Panc1 (cell line): ENCODE measurements around the gene PSMD12. TPM values are rescaled to one million over a fixed set of nuclear protein-coding genes. Genes with fewer than 3 reads are reported as not detected.
"Not testable (repeated sequence)": the region's sequence is repeated elsewhere in the genome, so short reads cannot be mapped to it uniquely, and the experiment has no call there.

ENCODE experiments used
- ATAC-seq: fragments of 200-7000 bp; cut with Tn5 transposase; 2 replicates; pipeline ENCODE4 v1.9.1; 2020; ENCODE audit warnings: mild to moderate bottlenecking, moderate library complexity
- BruUV-seq: library from RNA; stranded (reverse); fragments of 400-500 nt; replicated peaks from 2 replicates; lab custom pipeline; 2021; lab: Mats Ljungman, UMichigan
- CTCF ChIA-PET: fragments of 300-600 bp; sonication (Branson Sonifier 250); formaldehyde crosslinking; loops from one replicate; lab custom pipeline; 2022; ENCODE audit warnings: antibody characterized with exemption; lab: Charles Lee
- POLR2A ChIA-PET: fragments of 300-600 bp; sonication (Branson Sonifier 250); formaldehyde crosslinking; loops from one replicate; lab custom pipeline; 2022; ENCODE audit warnings: antibody characterized with exemption; lab: Charles Lee
- DNase-seq: peaks from one replicate; pipeline ENCODE4 v3.0.0-alpha.2; 2010; ENCODE audit warnings: low read depth, low spot score
- H3K27ac ChIP-seq: 2 replicates; pipeline ENCODE4 v1.5.1; 2011; ENCODE audit warnings: mild to moderate bottlenecking, low read length, inconsistent platforms
- H3K27me3 ChIP-seq: fragments of 200-500 bp; sonication (Bioruptor generic); 2 replicates; pipeline ENCODE4 v1.6.0; 2014; ENCODE audit warnings: low read length, inconsistent platforms; ENCODE audit not compliant: control insufficient read depth, insufficient read depth
- H3K36me3 ChIP-seq: fragments of 200-500 bp; sonication (Bioruptor generic); 2 replicates; pipeline ENCODE4 v1.5.1; 2014; ENCODE audit warnings: inconsistent platforms, mild to moderate bottlenecking, low read length, moderate library complexity; ENCODE audit not compliant: control insufficient read depth, insufficient read depth
- H3K4me1 ChIP-seq: 2 replicates; pipeline ENCODE4 v1.5.1; 2011; ENCODE audit warnings: inconsistent platforms, mild to moderate bottlenecking, low read length, moderate library complexity; ENCODE audit not compliant: control insufficient read depth, insufficient read depth
- H3K4me3 ChIP-seq, 2 experiments: 2 replicates each; pipeline ENCODE4 v1.5.1; 2011 to 2012; ENCODE audit warnings: low read depth in 2 of 2, low read length in 2 of 2, mild to moderate bottlenecking in 2 of 2, inconsistent platforms in 1 of 2, moderate library complexity in 1 of 2
- H3K9me3 ChIP-seq: fragments of 200-500 bp; sonication (Bioruptor generic); 2 replicates; pipeline ENCODE4 v1.5.1; 2014; ENCODE audit warnings: low read depth, mild to moderate bottlenecking, inconsistent platforms, low read length, moderate library complexity; ENCODE audit not compliant: control insufficient read depth, insufficient read depth
- POLR2AphosphoS5 ChIP-seq: IDR thresholded peaks from 2 replicates; pipeline ENCODE4 v1.6.1; 2012; ENCODE audit warnings: mild to moderate bottlenecking, low read depth, low read length, moderate library complexity
- SIN3A ChIP-seq: IDR thresholded peaks from 2 replicates; pipeline ENCODE4 v1.6.1; 2012; ENCODE audit warnings: low read depth, mild to moderate bottlenecking, low read length, moderate library complexity, borderline replicate concordance; ENCODE audit not compliant: insufficient read depth
- TCF7L2 ChIP-seq: IDR thresholded peaks from 2 replicates; pipeline ENCODE4 v1.6.1; 2011; ENCODE audit warnings: mild to moderate bottlenecking, low read depth, low read length, inconsistent platforms
- in situ Hi-C: cut with HindIII; loops from 2 replicates; pipeline ENCODE4 v1.10.0; 2016; ENCODE audit warnings: low sequenced_read_pairs, low pct_unique_long_range_greater_than_20kb
- intact Hi-C: fragments of 100-400 bp; cut with micrococcal nuclease; formaldehyde crosslinking; loops from one replicate; pipeline ENCODE4 v1.10.0; 2022; ENCODE audit not compliant: unreplicated experiment
- total RNA-seq: library from RNA; stranded (reverse); gene quantifications from one replicate; pipeline ENCODE4 v1.2.1, GENCODE V29; 2021; ENCODE audit not compliant: unreplicated experiment
- TF ChIP-seq, protein P1 (sequence below), 2 experiments: IDR thresholded peaks; 2 replicates each; pipeline ENCODE4 v1.6.1; 2011 to 2012; ENCODE audit warnings: low read depth in 2 of 2, control low read depth in 1 of 2, low read length in 1 of 2, mild to moderate bottlenecking in 1 of 2, moderate library complexity in 1 of 2; ENCODE audit not compliant: insufficient read depth in 1 of 2
- TF ChIP-seq, protein P2 (sequence below): fragments of 450-650 bp; IDR thresholded peaks from 2 replicates; pipeline ENCODE4 v1.5.1; 2017; ENCODE audit warnings: mild to moderate bottlenecking

Gene PSMD12
- total RNA-seq, 1 experiment from 2014 or later: 50.2 TPM

DNA sequence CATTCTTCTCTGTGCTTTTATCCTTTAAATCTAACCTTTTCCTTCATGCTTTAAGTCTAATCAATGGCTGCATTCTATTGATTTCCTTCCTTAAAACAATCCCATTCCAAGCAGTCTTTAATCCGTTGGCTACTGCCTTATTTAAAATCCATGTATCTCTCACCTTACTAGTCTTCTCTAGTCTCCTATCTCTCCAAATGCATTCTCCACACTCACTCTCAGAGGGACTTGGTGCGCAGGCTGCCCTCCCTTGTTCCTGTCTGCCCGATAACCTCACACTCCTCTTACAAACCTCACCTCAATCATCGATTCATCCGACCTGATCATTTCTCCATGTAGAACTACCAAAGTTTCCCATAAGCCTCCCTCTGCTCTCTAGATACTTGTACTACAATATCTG is 23.1 kb downstream of the PSMD12 start:
- no peaks in the 10 kb centered on the region for H3K27me3 ChIP-seq
- no peak overlapping the region for H3K27ac ChIP-seq
- ATAC-seq (no peak), DNase-seq (no peak)
- ChIA-PET CTCF (no interaction called here), POLR2A (no interaction called here)
- peaks cover 49% of the 10 kb centered on the region for H3K36me3 ChIP-seq
- BruUV-seq: no TSS peak
- no peaks in the 10 kb centered on the region for H3K9me3 ChIP-seq
- in situ Hi-C loops (no loop called here), intact Hi-C loops (no loop called here)
- H3K4me3 ChIP-seq: no peak overlapping the region
- TF ChIP-seq, protein P1, sequence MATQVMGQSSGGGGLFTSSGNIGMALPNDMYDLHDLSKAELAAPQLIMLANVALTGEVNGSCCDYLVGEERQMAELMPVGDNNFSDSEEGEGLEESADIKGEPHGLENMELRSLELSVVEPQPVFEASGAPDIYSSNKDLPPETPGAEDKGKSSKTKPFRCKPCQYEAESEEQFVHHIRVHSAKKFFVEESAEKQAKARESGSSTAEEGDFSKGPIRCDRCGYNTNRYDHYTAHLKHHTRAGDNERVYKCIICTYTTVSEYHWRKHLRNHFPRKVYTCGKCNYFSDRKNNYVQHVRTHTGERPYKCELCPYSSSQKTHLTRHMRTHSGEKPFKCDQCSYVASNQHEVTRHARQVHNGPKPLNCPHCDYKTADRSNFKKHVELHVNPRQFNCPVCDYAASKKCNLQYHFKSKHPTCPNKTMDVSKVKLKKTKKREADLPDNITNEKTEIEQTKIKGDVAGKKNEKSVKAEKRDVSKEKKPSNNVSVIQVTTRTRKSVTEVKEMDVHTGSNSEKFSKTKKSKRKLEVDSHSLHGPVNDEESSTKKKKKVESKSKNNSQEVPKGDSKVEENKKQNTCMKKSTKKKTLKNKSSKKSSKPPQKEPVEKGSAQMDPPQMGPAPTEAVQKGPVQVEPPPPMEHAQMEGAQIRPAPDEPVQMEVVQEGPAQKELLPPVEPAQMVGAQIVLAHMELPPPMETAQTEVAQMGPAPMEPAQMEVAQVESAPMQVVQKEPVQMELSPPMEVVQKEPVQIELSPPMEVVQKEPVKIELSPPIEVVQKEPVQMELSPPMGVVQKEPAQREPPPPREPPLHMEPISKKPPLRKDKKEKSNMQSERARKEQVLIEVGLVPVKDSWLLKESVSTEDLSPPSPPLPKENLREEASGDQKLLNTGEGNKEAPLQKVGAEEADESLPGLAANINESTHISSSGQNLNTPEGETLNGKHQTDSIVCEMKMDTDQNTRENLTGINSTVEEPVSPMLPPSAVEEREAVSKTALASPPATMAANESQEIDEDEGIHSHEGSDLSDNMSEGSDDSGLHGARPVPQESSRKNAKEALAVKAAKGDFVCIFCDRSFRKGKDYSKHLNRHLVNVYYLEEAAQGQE (IDR thresholded peaks at IDR 0.05; ENCODE audit: insufficient read depth in 1 of 2, low read depth in 2 of 2, low read length in 1 of 2): no peak
- no peak for TF ChIP-seq TCF7L2
- TF ChIP-seq SIN3A: no peak
- TF ChIP-seq, protein P2, sequence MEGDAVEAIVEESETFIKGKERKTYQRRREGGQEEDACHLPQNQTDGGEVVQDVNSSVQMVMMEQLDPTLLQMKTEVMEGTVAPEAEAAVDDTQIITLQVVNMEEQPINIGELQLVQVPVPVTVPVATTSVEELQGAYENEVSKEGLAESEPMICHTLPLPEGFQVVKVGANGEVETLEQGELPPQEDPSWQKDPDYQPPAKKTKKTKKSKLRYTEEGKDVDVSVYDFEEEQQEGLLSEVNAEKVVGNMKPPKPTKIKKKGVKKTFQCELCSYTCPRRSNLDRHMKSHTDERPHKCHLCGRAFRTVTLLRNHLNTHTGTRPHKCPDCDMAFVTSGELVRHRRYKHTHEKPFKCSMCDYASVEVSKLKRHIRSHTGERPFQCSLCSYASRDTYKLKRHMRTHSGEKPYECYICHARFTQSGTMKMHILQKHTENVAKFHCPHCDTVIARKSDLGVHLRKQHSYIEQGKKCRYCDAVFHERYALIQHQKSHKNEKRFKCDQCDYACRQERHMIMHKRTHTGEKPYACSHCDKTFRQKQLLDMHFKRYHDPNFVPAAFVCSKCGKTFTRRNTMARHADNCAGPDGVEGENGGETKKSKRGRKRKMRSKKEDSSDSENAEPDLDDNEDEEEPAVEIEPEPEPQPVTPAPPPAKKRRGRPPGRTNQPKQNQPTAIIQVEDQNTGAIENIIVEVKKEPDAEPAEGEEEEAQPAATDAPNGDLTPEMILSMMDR: no peak
- no peak for TF ChIP-seq POLR2AphosphoS5
- H3K4me1 ChIP-seq: no peaks in the 10 kb centered on the region

DNA sequence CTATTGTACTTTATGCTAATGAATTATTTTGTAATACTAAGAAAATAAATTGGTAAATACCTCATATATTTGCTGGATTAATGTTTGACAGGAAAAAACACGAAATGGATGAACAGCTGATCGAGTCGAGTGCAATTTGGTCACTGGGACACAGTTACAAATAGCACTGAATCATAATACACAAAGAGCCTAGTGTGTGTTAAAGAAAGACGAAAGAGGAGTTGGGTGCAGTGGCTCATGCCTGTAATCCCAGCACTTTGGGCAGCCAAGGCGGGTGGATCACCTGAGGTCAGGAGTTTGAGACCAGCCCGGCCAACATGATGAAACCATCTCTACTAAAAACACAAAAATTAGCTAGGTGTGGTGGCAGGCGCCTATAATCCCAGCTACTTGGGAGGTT is 28.0 kb downstream of the PSMD12 start:
- H3K27me3 ChIP-seq, intact Hi-C loops, in situ Hi-C loops, H3K4me1 ChIP-seq, H3K27ac ChIP-seq, H3K9me3 ChIP-seq, BruUV-seq, DNase-seq, ATAC-seq, POLR2A ChIA-PET, H3K4me3 ChIP-seq: not testable (repeated sequence)
- CTCF ChIA-PET: interaction anchor here (0.7 kb wide), 1 partner anchor 117 kb away, joined by 5 read pairs; no protein-coding TSS in a partner anchor
- peaks cover 24% of the 10 kb centered on the region for H3K36me3 ChIP-seq

DNA sequence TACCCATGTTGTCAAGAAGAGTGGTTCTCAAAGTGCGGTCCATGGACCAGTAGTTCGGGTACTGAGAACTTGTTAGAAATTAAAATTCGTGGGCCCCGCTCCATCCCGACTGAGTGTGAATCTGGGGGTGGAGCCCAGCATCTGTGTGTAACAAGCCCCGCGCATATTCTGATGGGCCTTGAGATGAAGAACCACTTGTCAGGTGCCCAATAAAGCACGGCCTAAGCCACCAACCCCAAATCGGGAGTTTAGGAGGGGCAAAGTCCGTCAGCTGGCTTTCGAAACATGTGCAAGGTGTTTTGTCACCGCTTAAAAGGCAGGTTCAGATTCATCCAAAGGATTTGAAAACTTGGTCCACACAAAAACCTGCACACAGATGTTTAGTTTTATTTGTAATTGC is 29.5 kb downstream of the PSMD12 start:
- Histone ChIP-seq H3K27me3 (no peaks in the 10 kb centered on the region), H3K9me3 (no peaks in the 10 kb centered on the region), H3K36me3 (peaks cover 14% of the 10 kb centered on the region), H3K4me1 (no peaks in the 10 kb centered on the region), H3K4me3 (no peak overlapping the region), H3K27ac (no peak overlapping the region)
- DNase-seq (no peak), ATAC-seq (peak; percentile 38; the same call in 1 of the 2 replicates)
- ChIA-PET POLR2A (interaction anchor here (0.6 kb wide), 1 partner anchor 82 kb away, joined by 3 read pairs; no protein-coding TSS in a partner anchor), CTCF (no interaction called here)
- intact Hi-C loops (no loop called here), in situ Hi-C loops (no loop called here)
- no TSS peak for BruUV-seq
- TF ChIP-seq SIN3A: no peak
- TF ChIP-seq, protein P2: no peak
- TF ChIP-seq POLR2AphosphoS5: no peak
- TF ChIP-seq, protein P1 (IDR thresholded peaks at IDR 0.05; ENCODE audit: insufficient read depth in 1 of 2, low read depth in 2 of 2, low read length in 1 of 2): no peak
- no peak for TF ChIP-seq TCF7L2
